K562 (cell line): ENCODE measurements around the gene MLST8.

Source experiments
- E2F8 ChIP-seq: fragments of 450-650 bp; IDR thresholded peaks from 2 replicates; pipeline ENCODE4 v1.7.1; 2018; ENCODE audit warnings: mild to moderate bottlenecking, low read depth; ENCODE audit not compliant: partially characterized antibody
- FOXO4 ChIP-seq: fragments of 450-650 bp; formaldehyde crosslinking; IDR thresholded peaks from 2 replicates; pipeline ENCODE4 v1.4.0; 2020; ENCODE audit warnings: mild to moderate bottlenecking, moderate library complexity
- ZNF143 ChIP-seq: sonication (generic); formaldehyde crosslinking; IDR thresholded peaks from 2 replicates; pipeline ENCODE4 v1.9.0; 2022; ENCODE audit warnings: mild to moderate bottlenecking, missing genetic modification reagents

- TF ChIP-seq ZNF143 (CRISPR knock-in tag) (no peak), E2F8 (no peak), FOXO4 (no peak)
Observed at GRCh38 chr16:2238150-2238837, 33.0 kb downstream of the MLST8 start.
